WTC11 (cell line): ENCODE results near the gene SLC47A2.
"Not testable (repeated sequence)": the region's sequence is repeated elsewhere in the genome, so short reads cannot be mapped to it uniquely, and the experiment has no call there.

Experiments
- CBFB ChIP-seq: sonication (generic); formaldehyde crosslinking; IDR thresholded peaks from 2 replicates; pipeline ENCODE4 v1.8.1; 2022; ENCODE audit warnings: mild to moderate bottlenecking, low read depth, missing genetic modification reagents
- CTCF ChIP-seq: fragments of 200-600 bp; IDR thresholded peaks from 2 replicates; pipeline ENCODE4 v1.8.0; 2022; ENCODE audit warnings: antibody characterized with exemption
- MAX ChIP-seq: sonication (generic); formaldehyde crosslinking; IDR thresholded peaks from 2 replicates; pipeline ENCODE4 v1.8.0; 2022; ENCODE audit warnings: mild to moderate bottlenecking, missing genetic modification reagents
- NFYB ChIP-seq: sonication (generic); formaldehyde crosslinking; conservative IDR thresholded peaks from 2 replicates; pipeline ENCODE4 v1.8.0; 2022; ENCODE audit warnings: low read depth, missing genetic modification reagents
- PRDM15 ChIP-seq: sonication (generic); formaldehyde crosslinking; IDR thresholded peaks from 2 replicates; pipeline ENCODE4 v1.8.0; 2022; ENCODE audit warnings: missing genetic modification reagents
- PREB ChIP-seq: sonication (generic); formaldehyde crosslinking; IDR thresholded peaks from 2 replicates; pipeline ENCODE4 v1.8.1; 2022; ENCODE audit warnings: mild to moderate bottlenecking, missing genetic modification reagents, moderate library complexity, borderline replicate concordance
- STAT6 ChIP-seq: sonication (generic); formaldehyde crosslinking; conservative IDR thresholded peaks from 2 replicates; pipeline ENCODE4 v1.8.1; 2023; ENCODE audit warnings: mild to moderate bottlenecking, low read depth, missing genetic modification reagents, moderate library complexity
- TEAD4 ChIP-seq: sonication (generic); formaldehyde crosslinking; IDR thresholded peaks from 2 replicates; pipeline ENCODE4 v1.8.0; 2022; ENCODE audit warnings: mild to moderate bottlenecking, missing genetic modification reagents
- USF2 ChIP-seq: sonication (generic); formaldehyde crosslinking; IDR thresholded peaks from 2 replicates; pipeline ENCODE4 v1.8.1; 2023; ENCODE audit warnings: mild to moderate bottlenecking, missing genetic modification reagents, moderate library complexity
- ZMAT4 ChIP-seq: fragments of 250-450 bp; sonication (Bioruptor Pico); IDR thresholded peaks from 2 replicates; pipeline ENCODE4 v1.9.0; 2021; ENCODE audit warnings: mild to moderate bottlenecking

- not testable (repeated sequence) for TF ChIP-seq TEAD4 (CRISPR knock-in tag); PRDM15; PREB; STAT6 (CRISPR knock-in tag); USF2 (CRISPR knock-in tag); CTCF; ZMAT4 (CRISPR knock-in tag); MAX (CRISPR knock-in tag); NFYB (CRISPR knock-in tag); CBFB (CRISPR knock-in tag)
Measured at GRCh38 chr17:19684909-19685580, 31.3 kb downstream of the SLC47A2 start.
